Thyroid gland (tissue), 4 donors: ENCODE data around the gene TAOK3. TPM values are rescaled to one million over a fixed set of nuclear protein-coding genes. Genes with fewer than 3 reads are reported as not detected.

ENCODE experiments used
- DNase-seq, 2 donors: peaks; one replicate each; pipeline ENCODE4 v3.0.0-alpha.2; 2019
- H3K27ac ChIP-seq, 3 donors: fragments of 200-600 bp; sonication (generic); 1 replicate in 2 of 3; 2 replicates in 1 of 3; pipeline ENCODE4 v1.5.1; 2016 to 2019; ENCODE audit warnings: mild to moderate bottlenecking in 1 of 3, moderate library complexity in 1 of 3
- H3K27me3 ChIP-seq: fragments of 200-600 bp; sonication (generic); one replicate; pipeline ENCODE4 v1.5.1; 2019
- H3K36me3 ChIP-seq, 2 donors: fragments of 200-600 bp; sonication (generic); one replicate each; pipeline ENCODE4 v1.5.1; 2016 to 2019
- H3K4me1 ChIP-seq, 2 donors: fragments of 200-600 bp; sonication (generic); one replicate each; pipeline ENCODE4 v1.5.1; 2017 to 2019
- H3K4me3 ChIP-seq, 3 donors: fragments of 200-600 bp; sonication (generic); replicated peaks in 1 of 3; 1 replicate in 2 of 3; 2 replicates in 1 of 3; pipeline ENCODE4 v1.5.1; 2016; ENCODE audit warnings: mild to moderate bottlenecking in 1 of 3
- H3K9me3 ChIP-seq: fragments of 200-600 bp; sonication (generic); one replicate; pipeline ENCODE4 v1.5.1; 2017
- CTCF ChIP-seq, 6 experiments: fragments of 200-600 bp in 3 of 6; fragments of 450-650 bp in 3 of 6; sonication (generic) in 3 of 6; IDR thresholded peaks; one replicate each; pipeline ENCODE4 v1.5.1; 2016 to 2019; ENCODE audit warnings: antibody characterized with exemption in 6 of 6, mild to moderate bottlenecking in 2 of 6, inconsistent platforms in 1 of 6, moderate library complexity in 1 of 6
- POLR2A ChIP-seq, 2 donors: fragments of 450-650 bp; IDR thresholded peaks; one replicate each; pipeline ENCODE4 v1.6.1; 2017; ENCODE audit warnings: antibody characterized with exemption in 2 of 2, mild to moderate bottlenecking in 2 of 2, moderate library complexity in 1 of 2
- WGBS, 2 donors: methylation state at CpG; one replicate each; pipeline ENCODE4 v1.1.5; 2017; 5-methylcytosine and 5-hydroxymethylcytosine counted together
- intact Hi-C: fragments of 100-400 bp; cut with DNase I; formaldehyde crosslinking; loops from one replicate; pipeline ENCODE4 v1.15.1; 2023
- total RNA-seq, 4 donors: library from RNA; depleted of rRNA; stranded (reverse); fragments of >200 nt; gene quantifications; one replicate each; pipeline ENCODE4 v1.2.3, GENCODE V29; 2016

Gene TAOK3
- total RNA-seq, 4 donors from 2014 or later, result 38.4 to 65.3 (median 50.2) TPM

- Histone ChIP-seq H3K36me3 (no peaks in the 10 kb centered on the region), H3K4me1 (peaks cover 18% of the 10 kb centered on the region in 2 donors), H3K27ac (peak overlapping the region in 2 of 3 donors; percentile 13 to 27), H3K27me3 (no peaks in the 10 kb centered on the region), H3K4me3 (no peak overlapping the region), H3K9me3 (no peaks in the 10 kb centered on the region)
- DNase-seq, result peak; percentile 80 to 83
- TF ChIP-seq CTCF (IDR thresholded peaks at IDR 0.05), result no peak
- TF ChIP-seq POLR2A (IDR thresholded peaks at IDR 0.05), result no peak
- intact Hi-C loops, result no loop called here
Measured at GRCh38 chr12:118302053-118302452, 70.7 kb downstream of the TAOK3 start.

- H3K4me1 ChIP-seq, result peaks cover 15 to 18% of the 10 kb centered on the region in 2 donors
- no peak overlapping the region for H3K27ac ChIP-seq
- H3K36me3 ChIP-seq, result no peaks in the 10 kb centered on the region
- H3K9me3 ChIP-seq, result no peaks in the 10 kb centered on the region
- H3K4me3 ChIP-seq, result no peak overlapping the region
- H3K27me3 ChIP-seq, result no peaks in the 10 kb centered on the region
- no peak for DNase-seq
- no peak for TF ChIP-seq CTCF (IDR thresholded peaks at IDR 0.05)
- TF ChIP-seq POLR2A (IDR thresholded peaks at IDR 0.05), result no peak
- 65 to 75% methylated on average over 5 of the region's 5 CpGs for WGBS, 2 donors
- intact Hi-C loops, result no loop called here
Measured at GRCh38 chr12:118299791-118300460, 72.8 kb downstream of the TAOK3 start.

- H3K4me1 ChIP-seq, result peaks cover 8 to 9% of the 10 kb centered on the region in 2 donors
- no peak for DNase-seq
- TF ChIP-seq POLR2A (IDR thresholded peaks at IDR 0.05) (no peak), CTCF (IDR thresholded peaks at IDR 0.05) (no peak)
Measured at GRCh38 chr12:118297284-118297683, 75.4 kb downstream of the TAOK3 start.

GRCh38 chr12:118292836-118293235, 79.9 kb downstream of the TAOK3 start:
- no peak for DNase-seq
- 95 to 96% methylated on average over 1 of the region's 1 CpG for WGBS, 2 donors
- Histone ChIP-seq H3K4me1 (peaks cover 5 to 6% of the 10 kb centered on the region in 2 donors), H3K36me3 (no peaks in the 10 kb centered on the region), H3K27ac (no peak overlapping the region), H3K27me3 (no peaks in the 10 kb centered on the region), H3K4me3 (no peak overlapping the region), H3K9me3 (no peaks in the 10 kb centered on the region)
- intact Hi-C loops, result no loop called here
- TF ChIP-seq POLR2A (IDR thresholded peaks at IDR 0.05) (no peak), CTCF (IDR thresholded peaks at IDR 0.05) (no peak)

More at GRCh38 chr12:118297284-118297683, 75.4 kb downstream of the TAOK3 start:
- no peaks in the 10 kb centered on the region for H3K9me3 ChIP-seq
- H3K27me3 ChIP-seq, result no peaks in the 10 kb centered on the region
- no peak overlapping the region for H3K27ac ChIP-seq
- no peaks in the 10 kb centered on the region for H3K36me3 ChIP-seq
- intact Hi-C loops, result no loop called here
- H3K4me3 ChIP-seq, result no peak overlapping the region
- WGBS, 2 donors, result 86 to 95% methylated on average over 2 of the region's 2 CpGs

- Histone ChIP-seq H3K36me3 (no peaks in the 10 kb centered on the region), H3K27me3 (no peaks in the 10 kb centered on the region), H3K9me3 (no peaks in the 10 kb centered on the region), H3K27ac (no peak overlapping the region), H3K4me3 (no peak overlapping the region), H3K4me1 (peaks cover 5 to 6% of the 10 kb centered on the region in 2 donors)
- DNase-seq, result no peak
- 81 to 90% methylated on average over 3 of the region's 3 CpGs for WGBS, 2 donors
- intact Hi-C loops, result no loop called here
- TF ChIP-seq POLR2A (IDR thresholded peaks at IDR 0.05) (no peak), CTCF (IDR thresholded peaks at IDR 0.05) (no peak)
Measured at GRCh38 chr12:118290130-118290529, 82.6 kb downstream of the TAOK3 start.
